Ecto neural progenitor cell (in vitro differentiated cells): ENCODE measurements around the gene NUSAP1.
"Not testable (repeated sequence)": the region's sequence is repeated elsewhere in the genome, so short reads cannot be mapped to it uniquely, and the experiment has no call there.

ENCODE experiments used
- DNase-seq: peaks from one replicate; pipeline ENCODE4 v3.0.0-alpha.2; 2018; ENCODE audit warnings: low spot score

The NUSAP1 gene

GRCh38 chr15:41333026-41333562 lies 413 bp downstream of the NUSAP1 start:
- DNase-seq = no peak

DNA sequence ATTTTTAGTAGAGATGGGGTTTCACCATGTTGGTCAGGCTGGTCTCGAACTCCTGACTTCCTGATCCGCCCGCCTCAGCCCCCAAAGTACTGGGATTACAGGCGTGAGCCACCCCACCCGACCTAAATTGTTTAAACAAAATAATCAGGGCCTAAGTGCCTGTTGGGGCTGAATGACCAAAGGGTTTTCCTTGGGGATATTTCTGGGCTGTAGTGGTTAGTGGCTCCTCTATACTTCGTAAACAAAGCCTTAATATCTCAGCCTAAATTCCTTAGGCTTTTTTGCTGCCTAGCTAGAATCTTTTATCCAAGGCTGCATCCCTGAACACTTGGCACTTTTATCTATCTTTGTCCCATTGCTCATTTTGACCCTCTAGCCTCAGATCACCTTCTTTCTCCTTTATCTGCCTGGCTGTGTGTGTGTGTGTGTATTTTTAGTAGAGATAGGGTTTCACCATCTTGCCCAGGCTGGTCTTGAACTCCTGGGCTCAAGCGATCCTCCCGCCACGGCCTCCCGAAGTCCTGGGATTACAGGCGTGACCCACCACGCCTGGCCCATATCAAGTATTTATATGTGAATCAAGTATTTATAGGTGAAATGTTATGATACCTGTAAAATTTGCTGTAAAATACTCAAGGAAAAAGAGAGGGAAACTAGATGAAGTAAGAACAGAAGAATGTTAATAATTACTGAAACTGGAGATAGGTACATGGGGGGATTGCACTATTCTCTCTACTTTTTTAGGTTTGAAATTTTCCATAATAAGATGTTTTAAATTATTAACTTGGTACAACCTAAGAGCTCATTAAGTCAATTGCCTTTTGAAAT lies 1.8 kb downstream of the NUSAP1 start:
- DNase-seq = no peak

DNA sequence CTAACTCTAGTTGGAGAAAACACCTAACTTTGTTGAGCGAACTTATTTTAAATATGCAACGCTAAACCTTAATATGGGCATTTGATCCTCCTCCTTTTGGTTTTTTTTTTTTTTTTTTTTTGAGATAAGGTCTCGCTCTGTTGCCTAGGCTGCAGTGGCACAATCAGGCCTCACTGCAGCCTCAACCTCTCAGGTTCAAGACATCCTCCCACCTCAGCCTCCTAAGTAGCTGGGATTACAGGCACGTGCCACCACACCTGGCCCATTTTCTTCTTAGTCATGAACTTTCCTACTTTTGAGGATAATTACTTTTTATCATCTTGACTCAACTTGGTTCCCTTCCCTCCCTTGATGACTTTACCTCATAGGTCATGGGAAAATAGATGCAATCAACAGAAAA lies 3.9 kb downstream of the NUSAP1 start:
- no peak for DNase-seq

DNA sequence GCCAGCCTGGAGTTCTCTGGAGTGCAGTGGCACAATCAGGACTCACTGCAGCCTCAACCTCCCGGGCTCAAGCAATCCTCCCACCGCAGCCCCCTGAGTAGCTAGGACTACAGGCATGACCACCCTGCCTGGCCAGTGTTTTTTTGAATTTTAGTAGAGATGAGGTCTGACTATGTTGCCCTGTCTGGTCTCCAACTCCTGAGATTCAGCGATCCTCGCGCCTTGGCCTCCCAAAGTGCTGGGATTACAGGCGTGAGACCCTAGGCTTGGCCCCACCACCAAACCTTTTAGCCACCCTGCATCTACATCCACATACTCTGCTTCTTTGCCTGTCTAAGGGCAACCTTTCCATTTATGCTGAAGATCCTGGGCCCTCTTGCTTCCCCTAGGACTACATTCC lies 4.4 kb downstream of the NUSAP1 start:
- no peak for DNase-seq

- no peak for DNase-seq
These were observed 5.2 kb downstream of the NUSAP1 start for GRCh38 chr15:41337631-41338522.

DNA sequence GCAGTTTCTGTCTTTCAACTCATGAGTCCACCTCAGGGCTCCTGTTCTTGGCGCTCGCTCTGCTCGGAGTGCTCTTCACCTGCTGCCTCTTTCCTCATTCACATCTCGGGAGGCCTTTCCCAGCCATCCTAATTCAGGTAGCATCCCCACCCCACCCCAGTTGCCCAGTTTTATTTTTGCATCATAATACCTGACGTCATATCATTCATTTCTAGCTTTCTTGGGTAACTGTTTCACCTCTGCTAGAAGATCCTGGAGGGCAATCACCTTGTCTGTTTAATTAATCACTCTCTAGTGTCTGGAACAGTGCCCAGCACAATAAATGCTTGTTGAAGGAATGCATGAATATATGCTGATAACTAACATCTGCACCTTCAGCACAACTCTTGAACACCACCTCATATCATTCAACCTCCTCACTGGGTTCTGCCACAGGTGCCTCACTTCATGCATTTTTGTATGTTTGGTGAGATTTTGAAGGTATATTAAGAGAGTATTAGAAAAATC lies 7.6 kb downstream of the NUSAP1 start:
- no peak for DNase-seq

GRCh38 chr15:41341519-41341918 lies 8.8 kb downstream of the NUSAP1 start:
- no peak for DNase-seq

GRCh38 chr15:41347236-41347635 lies 14.6 kb downstream of the NUSAP1 start:
- DNase-seq = no peak

DNA sequence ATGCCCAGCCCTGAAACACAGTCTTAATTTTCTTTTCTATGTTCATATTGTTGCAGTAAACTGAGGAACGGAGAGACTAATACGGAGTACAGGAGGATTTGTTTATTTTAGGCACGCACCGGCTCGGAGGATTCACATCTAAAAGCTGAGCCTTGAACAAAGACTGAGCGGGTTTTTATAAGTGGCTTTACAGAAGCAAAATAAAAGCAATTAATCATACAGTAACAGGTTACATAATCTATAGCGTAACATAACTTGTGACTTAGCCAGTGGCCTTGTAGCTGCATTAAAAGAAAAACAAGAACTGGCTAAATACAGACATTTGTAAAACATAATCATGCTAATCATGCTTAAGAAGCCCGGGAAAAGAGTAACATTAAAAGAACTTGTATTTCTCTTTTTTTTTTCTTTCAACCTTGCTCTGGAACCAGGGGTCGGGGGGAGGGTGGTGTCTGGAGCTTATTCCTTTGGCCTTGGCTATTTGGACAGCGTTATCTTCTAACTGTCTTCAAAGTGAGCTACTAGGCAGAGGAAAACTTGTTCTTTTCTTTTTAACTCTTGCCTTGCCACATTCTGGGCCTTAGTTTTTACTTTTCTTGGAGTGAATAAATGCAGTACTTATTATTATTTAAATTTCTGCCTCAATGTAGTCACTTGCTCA lies 17.5 kb downstream of the NUSAP1 start:
- DNase-seq = no peak

DNA sequence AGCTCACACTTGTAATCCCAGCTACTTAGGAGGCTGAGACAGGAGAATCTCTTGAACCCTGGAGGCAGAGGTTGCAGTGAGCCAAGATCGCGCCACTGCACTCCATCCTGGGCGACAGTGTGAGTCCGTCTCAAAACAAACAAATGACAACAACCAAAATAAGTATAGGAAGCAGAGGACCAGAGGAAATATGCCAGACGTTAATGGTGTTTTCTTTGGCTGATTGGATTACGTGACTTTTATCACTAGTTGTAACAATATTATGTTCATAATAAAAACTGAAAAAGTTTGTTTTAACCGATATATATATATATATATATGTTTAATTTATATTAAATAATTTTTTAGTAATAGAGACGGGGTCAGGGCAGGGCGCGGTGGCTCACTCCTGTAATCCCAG lies 21.7 kb downstream of the NUSAP1 start:
- DNase-seq = no peak

- DNase-seq = no peak
These were observed 34.7 kb downstream of the NUSAP1 start for GRCh38 chr15:41367418-41367817.

DNA sequence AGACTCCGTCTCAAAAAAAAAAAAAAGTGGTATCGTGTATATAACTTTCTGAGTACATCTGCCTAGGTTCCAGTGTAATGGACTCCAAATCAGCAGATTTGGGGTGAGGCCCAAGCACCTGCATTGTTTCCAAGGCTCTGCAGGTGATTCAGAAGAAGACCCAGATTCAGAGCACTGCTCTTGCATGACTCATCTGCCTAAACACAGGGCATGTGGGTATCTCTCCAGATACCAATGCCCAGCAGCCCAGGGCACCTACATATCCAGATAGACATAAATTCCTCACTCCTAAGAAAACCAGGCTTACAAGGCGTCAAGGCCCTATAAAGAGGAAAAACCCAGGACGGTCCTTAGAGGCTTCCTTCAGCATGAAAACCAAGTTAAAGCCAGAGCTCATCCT lies 45.3 kb downstream of the NUSAP1 start:
- no peak for DNase-seq

GRCh38 chr15:41383974-41384749 lies 51.5 kb downstream of the NUSAP1 start:
- DNase-seq = not testable (repeated sequence)

DNA sequence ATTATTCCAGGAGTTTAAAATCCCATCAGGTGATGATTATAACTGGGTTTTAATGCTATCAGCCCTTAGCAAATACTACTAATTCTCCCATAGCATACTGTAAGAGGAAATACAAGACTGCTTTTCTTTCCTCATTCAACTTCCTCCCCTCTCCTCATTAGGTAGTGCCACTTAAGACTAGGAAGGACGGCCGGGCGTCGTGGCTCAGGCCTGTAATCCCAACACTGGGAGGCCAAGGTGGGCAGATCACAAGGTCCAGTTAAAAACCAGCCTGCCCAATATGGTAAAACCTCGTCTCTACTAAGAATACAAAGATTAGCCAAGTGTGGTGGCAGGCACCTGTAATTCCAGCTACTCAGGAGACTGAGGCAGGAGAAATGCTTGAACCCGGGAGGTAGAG lies 55.0 kb downstream of the NUSAP1 start:
- DNase-seq = no peak

- DNase-seq = no peak
These were observed 60.0 kb downstream of the NUSAP1 start for GRCh38 chr15:41392659-41393058.

DNA sequence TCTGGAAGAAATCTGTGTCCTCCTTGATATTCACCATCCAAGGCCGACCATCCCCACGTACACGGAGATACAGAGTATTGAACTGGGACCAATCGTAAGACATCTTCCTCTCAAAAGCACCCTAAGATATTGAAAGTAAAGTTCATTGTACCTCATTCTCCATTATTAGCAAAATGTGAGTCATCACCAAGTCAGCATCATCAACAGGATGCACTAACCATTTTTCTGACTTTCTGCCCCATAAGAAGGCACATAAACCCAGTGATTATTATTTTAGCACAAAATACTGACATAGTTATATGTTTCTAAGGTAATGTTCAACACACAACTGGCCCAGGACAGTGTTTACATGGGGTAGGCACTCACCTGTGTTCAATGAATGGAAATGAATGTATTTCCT lies 62.2 kb downstream of the NUSAP1 start:
- DNase-seq = no peak

DNA sequence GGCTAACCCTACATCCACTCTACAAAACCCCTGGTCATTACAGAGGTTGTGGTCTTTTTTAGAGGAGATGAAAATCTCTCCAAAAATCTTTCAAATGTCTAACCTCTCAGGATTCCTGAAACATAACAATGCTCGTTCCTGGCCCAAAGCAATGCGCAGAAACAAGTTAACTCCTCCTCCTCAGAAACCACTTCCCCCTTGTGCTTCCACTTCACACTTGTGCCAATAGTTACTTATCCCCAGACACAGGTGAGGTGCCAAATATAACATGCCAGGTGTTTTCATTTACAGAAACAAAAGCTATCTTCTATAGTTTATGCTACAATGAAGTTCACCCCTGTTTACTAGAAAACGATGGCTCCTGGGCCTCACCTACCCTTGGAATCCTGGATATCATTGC lies 63.4 kb downstream of the NUSAP1 start:
- no peak for DNase-seq

DNA sequence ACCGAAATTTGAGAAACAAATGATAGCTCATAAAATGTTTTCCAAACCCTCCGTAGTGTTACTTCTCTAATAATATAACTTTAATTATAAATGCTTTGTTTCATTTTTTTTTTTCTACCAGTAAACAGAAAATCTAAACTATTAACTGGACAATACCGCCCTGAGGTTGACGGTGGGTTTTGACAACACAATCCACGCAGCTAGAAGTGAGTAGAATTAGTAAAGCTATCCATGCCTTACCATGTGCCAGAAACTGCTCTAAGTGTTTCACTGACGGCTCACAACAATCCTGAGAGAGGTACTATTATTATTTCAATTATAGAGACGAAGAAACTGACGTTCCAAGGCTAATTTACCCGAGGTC lies 69.2 kb downstream of the NUSAP1 start:
- no peak for DNase-seq

- no peak for DNase-seq
These were observed 74.7 kb downstream of the NUSAP1 start for GRCh38 chr15:41407341-41407740.

DNA sequence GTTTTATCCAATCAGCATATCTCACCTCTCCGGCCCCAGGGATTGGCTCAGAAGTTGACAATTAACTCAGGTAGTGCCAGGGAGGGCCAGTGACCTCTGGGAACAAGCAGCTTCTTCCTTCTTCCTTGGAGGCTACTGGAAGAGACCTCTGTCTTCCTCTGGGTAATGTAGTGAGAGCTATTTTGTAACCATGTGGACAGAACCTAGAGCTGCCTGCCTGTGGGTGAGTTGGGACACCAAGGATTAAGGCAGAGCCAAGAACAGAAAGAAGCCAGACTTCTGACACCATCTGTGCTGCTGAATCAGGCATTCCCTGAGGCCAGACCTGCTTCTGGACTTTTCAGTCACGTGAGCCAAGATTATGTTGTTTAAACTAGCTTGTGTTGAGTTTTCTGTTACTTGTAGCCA lies 75.6 kb downstream of the NUSAP1 start:
- DNase-seq = no peak

GRCh38 chr15:41411031-41411430 lies 78.3 kb downstream of the NUSAP1 start:
- DNase-seq = no peak

DNA sequence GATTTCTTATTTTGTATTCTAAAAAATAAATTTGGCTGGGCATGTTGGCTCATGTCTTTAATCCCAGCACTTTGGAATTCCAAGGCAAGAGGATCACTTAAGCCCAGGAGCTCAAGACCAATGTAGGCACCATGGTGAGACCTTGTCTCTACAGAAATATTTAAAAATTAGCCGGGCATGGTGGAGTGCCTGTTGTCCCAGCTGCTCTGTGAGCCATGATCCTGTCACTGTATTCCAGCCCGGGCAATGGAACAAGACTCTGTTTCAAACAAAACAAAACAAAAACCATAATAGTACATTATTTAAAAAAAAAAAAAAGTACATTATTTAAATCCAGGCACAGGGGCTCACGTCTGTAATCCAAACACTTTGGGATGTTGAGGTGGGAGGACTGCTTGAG lies 78.8 kb downstream of the NUSAP1 start:
- no peak for DNase-seq
